B cell (primary cell): ENCODE data around the gene TRAPPC14. TPM values are rescaled to one million over a fixed set of nuclear protein-coding genes. Genes with fewer than 3 reads are reported as not detected.
"Not testable (repeated sequence)": the region's sequence is repeated elsewhere in the genome, so short reads cannot be mapped to it uniquely, and the experiment has no call there.

ENCODE experiments used
- ATAC-seq: fragments of 200-7000 bp; cut with Tn5 transposase; one replicate; pipeline ENCODE4 v1.10.0; 2021; ENCODE audit warnings: low read depth, mild to moderate bottlenecking, moderate number of reproducible peaks, moderate library complexity
- CTCF ChIA-PET: fragments of 350-600 bp; sonication (Branson Sonifier 250); formaldehyde crosslinking; loops from one replicate; lab custom pipeline; 2021; ENCODE audit warnings: antibody characterized with exemption, inconsistent platforms; lab: Charles Lee
- POLR2A ChIA-PET: fragments of 350-600 bp; sonication (Branson Sonifier 250); formaldehyde crosslinking; loops from one replicate; lab custom pipeline; 2021; ENCODE audit warnings: antibody characterized with exemption; lab: Charles Lee
- DNase-seq: peaks from one replicate; pipeline ENCODE4 v3.0.0; 2013
- H2AFZ ChIP-seq: 2 replicates; pipeline ENCODE4 v1.6.1; 2012; ENCODE audit warnings: mild to moderate bottlenecking, low read depth, low read length; ENCODE audit not compliant: insufficient read depth, poor library complexity, severe bottlenecking
- H3K27ac ChIP-seq, 2 donors: 1 replicate in 1 of 2; 2 replicates in 1 of 2; pipeline ENCODE4 v1.5.1; 2012 to 2013; ENCODE audit warnings: low read length in 2 of 2, mild to moderate bottlenecking in 2 of 2, moderate library complexity in 1 of 2
- H3K27me3 ChIP-seq, 4 experiments: fragments of 200-600 bp in 1 of 4; sonication (generic) in 1 of 4; replicated peaks in 1 of 4; 1 replicate in 2 of 4; 2 replicates in 2 of 4; pipeline versions ENCODE4 v1.6.1 to v1.7.0; 2013 to 2016; ENCODE audit warnings: low read length in 3 of 4, mild to moderate bottlenecking in 2 of 4, mixed read lengths in 1 of 4, moderate library complexity in 1 of 4; ENCODE audit not compliant: insufficient read depth in 4 of 4, control insufficient read depth in 3 of 4; ENCODE audit errors: control extremely low read depth in 1 of 4
- H3K36me3 ChIP-seq, 2 experiments: replicated peaks in 1 of 2; 1 replicate in 1 of 2; 2 replicates in 1 of 2; pipeline versions ENCODE4 v1.6.1 to v1.7.1; 2013; ENCODE audit warnings: low read length in 1 of 2; ENCODE audit not compliant: insufficient read depth in 2 of 2, control insufficient read depth in 1 of 2; ENCODE audit errors: control extremely low read depth in 1 of 2, extremely low read depth in 1 of 2
- H3K4me1 ChIP-seq, 2 donors: fragments of 200-600 bp in 1 of 2; sonication (generic) in 1 of 2; 1 replicate in 1 of 2; 2 replicates in 1 of 2; pipeline versions ENCODE4 v1.5.1 to v1.6.1; 2013 to 2017; ENCODE audit warnings: low read length in 2 of 2; ENCODE audit not compliant: control insufficient read depth in 2 of 2, insufficient read depth in 2 of 2
- H3K4me2 ChIP-seq: replicated peaks from 2 replicates; pipeline ENCODE3; 2012; ENCODE audit warnings: mild to moderate bottlenecking, low read depth, low read length; ENCODE audit not compliant: poor library complexity, severe bottlenecking
- H3K4me3 ChIP-seq, 5 experiments: fragments of 200-600 bp in 1 of 5; sonication (generic) in 1 of 5; 1 replicate in 3 of 5; 2 replicates in 2 of 5; pipeline versions ENCODE4 v1.5.1 to v1.7.0; 2011 to 2016; ENCODE audit warnings: low read length in 4 of 5, mild to moderate bottlenecking in 4 of 5, low read depth in 2 of 5, control low read depth in 1 of 5, moderate library complexity in 1 of 5; ENCODE audit not compliant: insufficient read depth in 1 of 5; ENCODE audit errors: control extremely low read depth in 1 of 5, extremely low read depth in 1 of 5
- H3K79me2 ChIP-seq: fragments of 200-600 bp; sonication (generic); one replicate; pipeline ENCODE4 v1.6.0; 2016; ENCODE audit warnings: low read length; ENCODE audit not compliant: control insufficient read depth, insufficient read depth
- H3K9ac ChIP-seq: fragments of 200-600 bp; sonication (generic); 2 replicates; pipeline ENCODE4 v1.6.1; 2017; ENCODE audit warnings: mild to moderate bottlenecking, low read length, moderate library complexity
- H3K9me3 ChIP-seq, 3 donors: one replicate each; pipeline versions ENCODE4 v1.6.1 to v1.7.1; 2013; ENCODE audit warnings: low read length in 2 of 3; ENCODE audit not compliant: control insufficient read depth in 2 of 3, insufficient read depth in 1 of 3; ENCODE audit errors: control extremely low read depth in 1 of 3
- H4K20me1 ChIP-seq: 2 replicates; pipeline ENCODE4 v1.6.0; 2012; ENCODE audit warnings: mild to moderate bottlenecking, low read length; ENCODE audit not compliant: insufficient read depth, control insufficient read depth, poor library complexity, severe bottlenecking
- H3K27ac Mint-ChIP-seq: one replicate; pipeline ENCODE4 v1.8.0; 2021; ENCODE audit warnings: mixed read lengths
- H3K27me3 Mint-ChIP-seq: one replicate; pipeline ENCODE4 v1.8.0; 2021; ENCODE audit warnings: mixed read lengths
- H3K4me1 Mint-ChIP-seq: one replicate; pipeline ENCODE4 v1.8.0; 2021; ENCODE audit warnings: mixed read lengths
- H3K4me3 Mint-ChIP-seq: one replicate; pipeline ENCODE4 v1.8.0; 2021; ENCODE audit warnings: mixed read lengths
- H3K9me3 Mint-ChIP-seq: one replicate; pipeline ENCODE4 v1.8.0; 2022; ENCODE audit warnings: mixed read lengths; ENCODE audit not compliant: insufficient read depth
- EZH2 ChIP-seq: IDR thresholded peaks from 2 replicates; pipeline ENCODE4 v1.6.1; 2012; ENCODE audit warnings: borderline replicate concordance, low read depth, mild to moderate bottlenecking, moderate library complexity, low read length; ENCODE audit not compliant: insufficient read depth, poor library complexity, severe bottlenecking
- WGBS: methylation state at CpG from one replicate; pipeline ENCODE4 v1.1.5; 2013; ENCODE audit warnings: missing lambda C conversion rate; ENCODE audit not compliant: insufficient coverage; 5-methylcytosine and 5-hydroxymethylcytosine counted together
- intact Hi-C: fragments of 100-400 bp; cut with micrococcal nuclease; formaldehyde crosslinking; loops from one replicate; pipeline ENCODE4 v1.10.0; 2022
- polyA plus RNA-seq: library from polyadenylated mRNA; depleted of rRNA; stranded (reverse); fragments of >200 nt; gene quantifications from 2 replicates; pipeline ENCODE4 v1.2.3, GENCODE V29; 2012
- total RNA-seq, 2 donors: library from RNA; stranded (reverse); fragments of 120-200 nt in 1 of 2; gene quantifications; 1 replicate in 1 of 2; 2 replicates in 1 of 2; pipeline versions ENCODE4 v1.2.3 to v1.2.4, GENCODE V29; 2013 to 2022
- TF ChIP-seq, protein P1 (sequence below): fragments of 200-600 bp; IDR thresholded peaks from one replicate; pipeline ENCODE4 v1.8.0; 2022; ENCODE audit warnings: antibody characterized with exemption, mild to moderate bottlenecking

Gene TRAPPC14
- total and polyA plus RNA-seq, 2 donors (not counting 1 experiment from before 2014, with no cell fraction given), result 64.8 to 71.2 TPM

DNA sequence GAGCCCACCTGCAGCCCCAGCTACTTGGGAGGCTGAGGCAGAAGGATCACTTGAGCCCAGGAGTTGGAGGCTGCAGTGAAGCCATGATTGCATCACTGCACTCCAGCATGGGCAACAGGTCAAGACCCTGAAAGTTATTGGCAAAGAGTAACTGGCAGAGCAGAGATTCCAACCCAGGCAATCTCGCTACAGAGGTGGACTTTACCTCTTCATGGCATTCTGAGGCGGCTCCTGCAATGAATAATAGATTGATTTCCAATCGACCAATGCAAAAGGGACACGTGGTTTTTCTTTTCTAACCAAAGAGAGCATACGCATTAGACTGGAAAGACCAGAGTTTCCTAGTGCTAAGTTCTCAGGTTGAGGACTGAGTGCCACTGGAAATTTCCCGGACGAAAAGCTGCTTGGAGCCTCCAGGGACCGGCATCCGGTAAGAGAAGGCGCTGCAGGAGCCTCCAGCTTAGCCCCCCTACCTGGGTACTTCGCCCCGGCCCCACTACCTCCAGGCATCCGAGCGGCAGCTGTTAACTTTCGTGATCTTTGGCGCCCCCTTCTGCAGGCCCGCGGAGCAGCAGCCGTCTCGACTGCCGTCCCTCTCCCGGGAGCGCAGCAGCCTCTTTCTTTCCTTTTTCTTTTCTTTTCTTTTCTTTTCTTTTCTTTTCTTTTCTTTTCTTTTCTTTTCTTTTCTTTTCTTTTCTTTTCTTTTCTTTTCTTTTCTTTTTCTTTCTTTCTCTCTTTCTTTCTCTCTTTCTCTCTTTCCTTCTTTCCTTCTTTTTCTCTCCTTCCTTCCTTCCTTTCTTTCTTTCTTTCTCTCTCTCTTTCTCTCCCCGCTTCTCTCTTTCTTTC is 27.7 kb downstream of the TRAPPC14 start:
- ATAC-seq (peak; percentile 19), DNase-seq (peak; percentile 85)
- H3K27ac ChIP-seq, result no peak overlapping the region
- no peaks in the 10 kb centered on the region for H3K9me3 Mint-ChIP-seq
- H3K27me3 Mint-ChIP-seq, result no peaks in the 10 kb centered on the region
- no peaks in the 10 kb centered on the region for H3K27me3 ChIP-seq
- H2AFZ ChIP-seq, result peak overlapping the region; percentile 57
- H3K4me1 ChIP-seq, result peaks cover 15 to 27% of the 10 kb centered on the region in 2 donors
- H3K4me3 ChIP-seq, result no peak overlapping the region
- H3K36me3 ChIP-seq, result no peaks in the 10 kb centered on the region
- no peak overlapping the region for H3K9ac ChIP-seq
- peak overlapping the region; percentile 56 for H3K4me2 ChIP-seq
- CTCF ChIA-PET, result interaction anchor here (0.6 to 6.6 kb wide), 33 partner anchors 8 to 604 kb away, joined by 3 to 52 read pairs (median 4); partner anchors contain the start of genes AP4M1, GPC2, LAMTOR4 and MCM7
- POLR2A ChIA-PET, result interaction anchor here (0.9 kb wide), 2 partner anchors 29 to 47 kb away, joined by 3 to 6 read pairs; partner anchors contain the start of genes GPC2 and STAG3
- H3K79me2 ChIP-seq, result peaks cover 5% of the 10 kb centered on the region
- peaks cover 23% of the 10 kb centered on the region for H3K4me1 Mint-ChIP-seq
- WGBS, result 16% methylated on average over 24 of the region's 24 CpGs
- TF ChIP-seq, protein P1, sequence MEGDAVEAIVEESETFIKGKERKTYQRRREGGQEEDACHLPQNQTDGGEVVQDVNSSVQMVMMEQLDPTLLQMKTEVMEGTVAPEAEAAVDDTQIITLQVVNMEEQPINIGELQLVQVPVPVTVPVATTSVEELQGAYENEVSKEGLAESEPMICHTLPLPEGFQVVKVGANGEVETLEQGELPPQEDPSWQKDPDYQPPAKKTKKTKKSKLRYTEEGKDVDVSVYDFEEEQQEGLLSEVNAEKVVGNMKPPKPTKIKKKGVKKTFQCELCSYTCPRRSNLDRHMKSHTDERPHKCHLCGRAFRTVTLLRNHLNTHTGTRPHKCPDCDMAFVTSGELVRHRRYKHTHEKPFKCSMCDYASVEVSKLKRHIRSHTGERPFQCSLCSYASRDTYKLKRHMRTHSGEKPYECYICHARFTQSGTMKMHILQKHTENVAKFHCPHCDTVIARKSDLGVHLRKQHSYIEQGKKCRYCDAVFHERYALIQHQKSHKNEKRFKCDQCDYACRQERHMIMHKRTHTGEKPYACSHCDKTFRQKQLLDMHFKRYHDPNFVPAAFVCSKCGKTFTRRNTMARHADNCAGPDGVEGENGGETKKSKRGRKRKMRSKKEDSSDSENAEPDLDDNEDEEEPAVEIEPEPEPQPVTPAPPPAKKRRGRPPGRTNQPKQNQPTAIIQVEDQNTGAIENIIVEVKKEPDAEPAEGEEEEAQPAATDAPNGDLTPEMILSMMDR, result peak; percentile 98
- no peak for TF ChIP-seq EZH2
- H3K27ac Mint-ChIP-seq, result no peak overlapping the region
- no peaks in the 10 kb centered on the region for H4K20me1 ChIP-seq
- no peak overlapping the region for H3K4me3 Mint-ChIP-seq
- intact Hi-C loops, result loop anchor here (2.0 kb wide), 2 partner anchors 140 to 218 kb away; no protein-coding TSS in a partner anchor
- H3K9me3 ChIP-seq, result no peaks in the 10 kb centered on the region

DNA sequence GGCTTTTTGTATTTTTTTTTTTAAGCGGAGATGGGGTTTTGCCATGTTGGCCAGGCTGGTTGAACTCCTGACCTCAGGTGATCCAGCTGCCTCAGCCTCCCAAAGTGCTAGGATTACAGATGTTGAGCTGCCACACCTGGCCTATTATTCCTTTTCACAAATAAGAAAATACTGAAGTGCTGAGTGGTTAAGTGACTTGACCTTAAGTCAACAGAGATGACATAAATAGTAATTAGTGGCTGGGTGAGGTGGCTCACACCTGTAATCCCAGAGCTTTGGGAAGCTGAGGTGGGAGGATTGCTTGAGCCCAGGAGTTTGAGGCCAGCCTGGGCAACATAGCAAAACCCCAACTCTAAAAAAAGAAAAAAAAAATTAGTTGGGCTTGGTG is 28.3 kb downstream of the TRAPPC14 start:
- 100% methylated on average over 1 of the region's 1 CpG for WGBS
- H3K27ac ChIP-seq, H3K27me3 Mint-ChIP-seq, ATAC-seq, H3K4me3 Mint-ChIP-seq, H3K9me3 Mint-ChIP-seq, H4K20me1 ChIP-seq, H3K9ac ChIP-seq, H3K36me3 ChIP-seq, H3K27me3 ChIP-seq, H3K9me3 ChIP-seq, H3K4me3 ChIP-seq, H3K27ac Mint-ChIP-seq, DNase-seq, H2AFZ ChIP-seq, H3K4me2 ChIP-seq: not testable (repeated sequence)
- CTCF ChIA-PET, result interaction anchor here (0.6 to 6.6 kb wide), 26 partner anchors 8 to 605 kb away, joined by 3 to 52 read pairs (median 4); partner anchors contain the start of genes AP4M1, GPC2, MCM7 and STAG3
- peaks cover 20 to 33% of the 10 kb centered on the region in 2 donors for H3K4me1 ChIP-seq
- POLR2A ChIA-PET, result interaction anchor here (0.9 kb wide), 1 partner anchor 47 kb away, joined by 3 read pairs; the partner anchor contains the start of genes GPC2 and STAG3
- intact Hi-C loops, result loop anchor here (2.0 kb wide), 2 partner anchors 139 to 217 kb away; no protein-coding TSS in a partner anchor
- peaks cover 11% of the 10 kb centered on the region for H3K79me2 ChIP-seq
- H3K4me1 Mint-ChIP-seq, result peaks cover 27% of the 10 kb centered on the region
